Activated T-cell treated with anti-CD3 and anti-CD28 coated beads, Interleukin-2, amount 50 U/mL, for 1 hour (primary cell): ENCODE results near the gene DPH2.

Experiments
- DNase-seq: peaks from one replicate; pipeline ENCODE4 v3.0.0-alpha.2; 2020

DPH2 gene

GRCh38 chr1:43969746-43970466 is at the start of gene DPH2:
Gene DPH2, plus strand, starts transcription at chr1:43970010. Its CDS starts 166 bp downstream, at chr1:43970176.
- peak; percentile 90 for DNase-seq

GRCh38 chr1:43921022-43921421 is 48.8 kb upstream of the DPH2 start:
- DNase-seq, result no peak

GRCh38 chr1:43924516-43924915 is 45.3 kb upstream of the DPH2 start:
- DNase-seq, result no peak

GRCh38 chr1:43925846-43926245 is 44.0 kb upstream of the DPH2 start:
- no peak for DNase-seq

- DNase-seq, result no peak
These were observed 39.5 kb upstream of the DPH2 start for GRCh38 chr1:43930168-43930948.

- no peak for DNase-seq
These were observed 38.9 kb upstream of the DPH2 start for GRCh38 chr1:43930949-43931275.

GRCh38 chr1:43931711-43932660 is 37.8 kb upstream of the DPH2 start:
- no peak for DNase-seq

- DNase-seq, result no peak
These were observed 36.9 kb upstream of the DPH2 start for GRCh38 chr1:43932786-43933385.

- no peak for DNase-seq
These were observed 36.3 kb upstream of the DPH2 start, which contains the start of gene ARTN for GRCh38 chr1:43933386-43934100. Gene ARTN, plus strand, starts transcription at chr1:43933801. Its CDS starts 1,856 bp downstream, at chr1:43935657.

GRCh38 chr1:43934101-43934985 is 35.5 kb upstream of the DPH2 start:
- peak; percentile 64 for DNase-seq

- DNase-seq, result no peak
These were observed 34.9 kb upstream of the DPH2 start for GRCh38 chr1:43934986-43935324.

GRCh38 chr1:43935711-43936427 is 33.9 kb upstream of the DPH2 start:
- DNase-seq, result no peak

GRCh38 chr1:43936431-43937151 is 33.2 kb upstream of the DPH2 start:
- no peak for DNase-seq

GRCh38 chr1:43937179-43937865 is 32.5 kb upstream of the DPH2 start:
- DNase-seq, result no peak

GRCh38 chr1:43938383-43938782 is 31.4 kb upstream of the DPH2 start:
- DNase-seq, result no peak

- DNase-seq, result no peak
These were observed 30.8 kb upstream of the DPH2 start for GRCh38 chr1:43938892-43939587.

GRCh38 chr1:43942411-43942810 is 27.4 kb upstream of the DPH2 start:
- DNase-seq, result no peak

GRCh38 chr1:43944860-43945259 is 24.9 kb upstream of the DPH2 start:
- no peak for DNase-seq
